Epidermal melanocyte (primary cell): Measurements from ENCODE around the gene PPAT.
"Not testable (repeated sequence)": the region's sequence is repeated elsewhere in the genome, so short reads cannot be mapped to it uniquely, and the experiment has no call there.

Experiments used
- DNase-seq: peaks from one replicate; pipeline ENCODE4 v3.0.0; 2011; ENCODE audit warnings: low spot score; ENCODE audit not compliant: insufficient read length

The PPAT gene

DNA sequence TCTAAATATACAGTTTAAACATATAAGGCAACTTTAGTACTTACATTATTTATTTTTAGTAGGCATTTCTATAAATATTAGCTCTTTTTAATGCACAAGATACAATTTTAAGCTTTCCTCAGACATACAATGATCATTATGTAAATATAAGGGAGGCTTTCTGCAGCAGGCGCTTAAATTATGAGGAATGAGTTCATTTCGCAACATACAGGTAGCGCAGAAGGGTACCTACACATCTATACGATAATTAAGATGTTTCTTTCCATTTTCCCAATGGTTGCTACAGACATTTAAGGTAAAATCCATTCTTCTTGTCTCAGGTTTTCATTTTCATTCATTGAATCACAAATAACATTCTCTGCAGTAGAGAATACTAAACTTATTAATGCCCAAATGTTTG, 49.3 kb downstream of the PPAT start:
- no peak for DNase-seq

DNA sequence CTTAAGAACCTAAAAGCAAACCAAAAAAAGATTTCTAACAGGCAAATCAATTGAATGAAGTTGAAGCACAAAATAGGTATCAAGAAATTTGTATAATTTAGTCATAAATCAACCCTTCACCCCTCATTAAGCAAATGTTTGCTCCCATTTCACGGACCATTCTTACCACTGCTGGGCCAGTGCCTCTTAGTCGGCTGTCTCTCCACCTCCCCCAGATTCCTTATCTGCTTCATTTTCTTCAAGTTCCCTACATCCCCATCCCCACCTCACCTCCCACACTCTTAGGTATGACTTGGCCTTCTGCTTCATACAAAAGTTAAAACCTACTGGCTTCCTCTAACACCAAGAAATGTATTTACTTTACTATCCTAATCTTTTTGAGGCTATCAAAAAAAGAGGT, 60.0 kb downstream of the PPAT start:
- DNase-seq = no peak

DNA sequence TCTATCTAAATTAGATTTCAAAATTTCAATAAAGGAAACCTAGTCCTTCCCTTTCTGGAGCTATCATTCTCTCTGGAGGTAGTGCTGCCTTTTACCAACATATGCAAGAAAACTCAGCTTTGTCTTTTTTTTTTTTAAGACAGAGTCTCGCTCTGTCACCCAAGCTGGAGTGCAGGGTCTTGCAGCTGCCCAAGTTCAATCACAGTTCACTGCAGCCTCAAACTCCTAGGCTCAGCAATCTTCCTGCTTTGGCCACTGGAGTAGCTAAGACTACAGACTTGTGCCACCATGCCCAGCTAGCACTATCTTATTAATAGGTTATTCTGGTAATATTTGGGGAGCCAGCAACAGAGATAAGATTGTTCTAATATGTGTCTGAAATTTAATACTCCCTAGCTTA, 60.5 kb downstream of the PPAT start:
- no peak for DNase-seq

DNA sequence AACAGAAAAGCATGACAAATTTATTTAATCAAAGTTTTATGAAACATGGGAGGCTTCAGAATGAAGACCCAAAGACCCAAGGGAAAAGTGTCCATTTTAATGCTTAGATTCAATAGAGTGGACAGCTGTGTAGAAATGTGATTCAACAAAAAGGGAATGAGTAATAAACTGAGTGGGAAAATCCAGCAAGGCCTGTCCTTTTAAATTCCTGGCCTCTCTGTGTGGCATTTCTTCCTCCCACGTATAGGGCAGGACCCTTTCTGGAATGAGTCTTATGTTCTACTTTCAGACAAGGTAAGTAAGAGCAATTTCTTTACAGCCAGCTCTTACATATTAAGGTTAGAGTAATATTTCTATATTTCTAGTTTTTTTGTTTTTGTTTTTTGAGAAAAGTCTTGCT, 62.6 kb downstream of the PPAT start:
- no peak for DNase-seq

DNA sequence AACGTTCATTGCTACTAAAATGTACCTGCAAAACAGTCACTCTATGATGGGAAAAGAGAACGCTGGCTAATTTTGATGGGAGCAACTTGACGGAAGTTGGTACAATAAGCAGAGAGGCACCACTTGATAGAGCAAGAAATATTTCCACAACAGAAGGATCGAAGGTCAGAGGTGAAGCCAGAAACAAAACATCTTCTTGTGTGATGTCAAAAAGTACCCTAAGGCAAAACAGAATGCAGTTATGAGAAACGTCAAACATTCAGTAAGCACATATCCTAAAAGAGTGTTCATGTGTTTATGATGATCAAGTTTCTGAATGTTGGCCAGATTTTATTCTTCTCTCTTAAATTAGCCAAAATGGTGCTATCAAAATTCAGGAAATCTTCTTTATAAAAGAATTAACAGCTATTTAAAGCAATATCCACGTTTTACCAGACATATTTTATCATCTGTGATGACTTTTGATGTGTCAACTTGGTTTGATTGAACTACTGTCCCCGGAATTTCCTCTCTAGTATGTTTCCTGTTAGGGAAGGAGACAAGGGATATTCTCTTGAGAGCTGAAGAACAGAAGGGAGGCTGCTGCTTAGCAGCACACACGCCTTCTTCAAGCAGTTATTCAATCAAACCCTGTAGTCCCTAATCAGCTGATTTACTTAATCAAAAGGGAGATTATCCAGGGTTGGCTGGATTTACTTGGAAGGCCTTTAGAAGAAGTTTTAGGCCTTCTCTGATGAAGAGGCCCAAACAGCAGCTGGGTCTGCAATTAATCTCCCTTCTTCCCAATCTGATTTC, 63.8 kb downstream of the PPAT start:
- DNase-seq = peak; percentile 25

DNA sequence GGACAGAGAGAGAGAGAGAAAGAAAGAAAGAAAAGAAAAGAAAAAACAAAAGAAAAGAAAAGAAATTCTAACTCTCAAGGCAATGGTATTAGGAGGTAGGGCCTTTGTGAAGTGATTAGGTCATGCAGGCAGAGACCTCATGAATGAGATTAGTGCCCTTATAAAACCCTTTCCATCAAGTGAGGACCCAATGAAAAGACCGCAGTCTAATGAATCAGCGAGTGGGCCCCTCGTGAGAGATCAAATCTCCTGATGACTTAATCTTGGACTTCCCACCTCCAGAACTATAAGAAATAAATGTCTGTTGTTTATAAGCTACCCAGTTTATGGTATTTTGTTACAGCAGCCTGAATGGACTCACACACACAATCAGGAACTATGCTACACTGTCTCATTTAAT, 65.0 kb downstream of the PPAT start:
- DNase-seq = no peak

DNA sequence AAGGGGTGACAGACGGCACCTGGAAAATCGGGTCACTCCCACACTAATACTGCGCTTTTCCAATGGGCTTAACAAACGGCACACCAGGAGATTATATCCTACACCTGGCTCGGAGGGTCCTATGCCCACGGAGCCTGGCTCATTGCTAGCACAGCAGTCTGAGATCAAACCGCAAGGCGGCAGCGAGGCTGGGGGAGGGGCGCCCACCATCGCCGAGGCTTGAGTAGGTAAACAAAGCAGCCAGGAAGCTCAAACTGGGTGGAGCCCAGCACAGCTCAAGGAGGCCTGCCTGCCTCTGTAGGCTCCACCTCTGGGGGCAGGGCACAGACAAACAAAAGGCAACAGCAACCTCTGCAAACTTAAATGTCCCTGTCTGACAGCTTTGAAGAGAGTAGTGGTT, 72.4 kb downstream of the PPAT start:
- not testable (repeated sequence) for DNase-seq

DNA sequence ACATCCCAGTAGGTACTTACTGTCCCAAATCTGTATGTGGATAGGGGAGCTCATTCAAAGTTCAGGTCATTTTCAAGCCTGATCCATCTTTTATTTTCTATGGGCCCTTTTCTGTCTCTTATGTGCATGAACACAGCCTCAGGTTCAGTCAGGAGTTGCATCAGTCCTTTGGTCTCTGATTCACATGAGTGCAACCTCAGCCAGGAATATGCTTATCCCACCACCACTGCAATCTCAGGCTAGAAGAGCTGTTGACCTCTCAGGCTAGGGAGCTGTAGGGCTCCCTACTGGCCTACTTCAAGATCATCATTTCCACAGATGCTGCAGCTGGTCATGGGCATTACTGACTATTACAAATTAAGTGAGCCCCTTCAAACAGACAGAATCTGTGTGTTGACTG, 75.3 kb downstream of the PPAT start:
- no peak for DNase-seq

DNA sequence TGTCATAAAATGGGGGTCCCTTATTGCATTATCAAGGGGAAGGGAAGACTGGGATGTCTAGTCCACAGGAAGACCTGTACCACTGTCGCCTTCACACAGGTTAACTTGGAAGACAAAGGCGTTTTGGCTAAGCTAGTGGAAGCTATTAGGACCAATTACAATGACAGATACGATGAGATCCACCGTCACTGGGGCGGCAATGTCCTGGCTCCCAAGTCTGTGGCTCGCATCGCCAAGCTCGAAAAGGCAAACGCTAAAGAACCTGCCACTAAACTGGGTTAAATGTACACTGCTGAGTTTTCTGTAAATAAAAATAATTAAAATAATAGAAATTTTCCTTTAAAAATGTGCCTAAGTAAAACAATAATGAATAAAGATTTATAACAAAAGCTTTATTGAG, 78.8 kb downstream of the PPAT start:
- DNase-seq = no peak

DNA sequence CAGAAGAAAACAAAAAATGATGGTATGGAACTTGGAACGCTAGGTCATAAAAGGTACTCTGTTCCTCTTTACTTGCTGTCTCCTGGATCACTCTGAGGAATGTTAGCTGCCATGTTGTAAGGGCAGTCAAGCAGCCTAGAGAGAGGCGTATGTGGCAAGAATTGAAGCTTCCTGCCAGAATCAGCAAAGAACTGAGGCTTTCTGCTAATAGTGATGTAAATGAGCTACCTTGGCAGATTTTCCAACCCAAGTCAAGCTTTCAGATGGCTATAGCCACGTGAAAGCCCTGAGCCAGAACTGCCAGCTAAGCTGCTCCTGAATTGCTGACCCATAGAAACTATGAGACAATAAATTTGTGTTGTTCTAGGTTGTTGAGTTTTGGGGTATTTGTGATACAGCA, 86.8 kb downstream of the PPAT start:
- DNase-seq = no peak

DNA sequence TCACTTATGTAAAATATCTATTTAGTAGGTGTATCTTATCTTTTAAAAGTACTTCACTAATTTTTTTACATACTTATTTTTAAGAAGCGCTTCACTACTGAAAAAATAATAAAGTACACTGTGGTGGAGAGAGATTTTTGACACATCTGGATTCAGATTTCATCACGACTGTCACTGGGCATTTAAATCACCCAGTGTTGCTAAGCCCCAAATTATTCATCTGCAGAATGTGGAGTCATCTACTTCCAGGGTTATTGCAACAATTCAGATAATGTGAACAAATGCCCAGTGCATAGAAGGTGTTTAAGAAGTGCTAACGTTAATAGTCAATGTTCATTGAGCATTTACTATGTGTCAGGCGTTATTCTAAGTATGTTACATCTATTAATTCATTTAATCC, 90.0 kb downstream of the PPAT start:
- no peak for DNase-seq
